HepG2 (cell line): ENCODE measurements around the gene PAQR6. TPM values are rescaled to one million over a fixed set of nuclear protein-coding genes. Genes with fewer than 3 reads are reported as not detected.

ENCODE experiments used
- ATAC-seq: fragments of 200-7000 bp; cut with Tn5 transposase; 3 replicates; pipeline ENCODE4 v1.9.1; 2020; ENCODE audit warnings: mild to moderate bottlenecking, moderate library complexity
- Bru-seq: library from RNA; stranded (reverse); fragments of 400-500 nt; gene quantifications from one replicate; lab custom pipeline; 2021; lab: Mats Ljungman, UMichigan
- BruChase-seq, 2 experiments: library from RNA; stranded (reverse); fragments of 400-500 nt; gene quantifications; one replicate each; lab custom pipeline; 2021; lab: Mats Ljungman, UMichigan
- BruUV-seq: library from RNA; stranded (reverse); fragments of 400-500 nt; replicated peaks from 2 replicates; lab custom pipeline; 2021; lab: Mats Ljungman, UMichigan
- CTCF ChIA-PET: fragments of 300-600 bp; formaldehyde crosslinking; extraction: SDS; loops from one replicate; lab custom pipeline; 2021; ENCODE audit warnings: low total read pairs, inconsistent platforms, low intra/inter-chr PET ratio; lab: Yijun Ruan, JAX
- POLR2A ChIA-PET: fragments of 350-600 bp; sonication (Branson Sonifier 250); formaldehyde crosslinking; loops from one replicate; lab custom pipeline; 2020; ENCODE audit warnings: antibody characterized with exemption, inconsistent platforms; lab: Yijun Ruan, JAX
- DNase-seq: peaks from one replicate; pipeline ENCODE4 v3.0.0-alpha.2; 2015; ENCODE audit warnings: low spot score
- FAIRE-seq: peaks from 3 replicates; lab custom pipeline; 2011; peaks lifted over from hg19 to GRCh38; lab: Jason Lieb, UNC
- H2AFZ ChIP-seq: one replicate; pipeline ENCODE4 v1.6.1; 2011; ENCODE audit warnings: low read length, inconsistent platforms
- H3K27ac ChIP-seq: fragments of 300-600 bp; 3 replicates; pipeline ENCODE4 v1.8.0; 2011; ENCODE audit warnings: mixed run types, mild to moderate bottlenecking, mixed read lengths, low read length, inconsistent platforms; ENCODE audit not compliant: insufficient read depth; ENCODE audit errors: extremely low read length
- H3K27me3 ChIP-seq, 2 experiments: fragments of 200-600 bp in 1 of 2; 2 replicates in 1 of 2; 3 replicates in 1 of 2; pipeline versions ENCODE4 v1.6.0 to v1.8.0; 2011; ENCODE audit warnings: low read length in 2 of 2, mild to moderate bottlenecking in 2 of 2, moderate library complexity in 2 of 2, inconsistent platforms in 1 of 2; ENCODE audit not compliant: insufficient read depth in 2 of 2, control insufficient read depth in 1 of 2
- H3K36me3 ChIP-seq, 2 experiments: fragments of 200-600 bp in 1 of 2; replicated peaks in 1 of 2; 2 replicates in 1 of 2; 3 replicates in 1 of 2; pipeline versions ENCODE4 v1.5.1 to v1.8.0; 2011; ENCODE audit warnings: low read length in 2 of 2, inconsistent platforms in 1 of 2; ENCODE audit not compliant: insufficient read depth in 2 of 2, control insufficient read depth in 1 of 2
- H3K4me1 ChIP-seq: 2 replicates; pipeline ENCODE4 v1.5.1; 2012; ENCODE audit warnings: low read length, inconsistent platforms; ENCODE audit not compliant: insufficient read depth
- H3K4me2 ChIP-seq: 2 replicates; pipeline ENCODE4 v1.6.0; 2011; ENCODE audit warnings: low read depth, low read length, inconsistent platforms
- H3K4me3 ChIP-seq, 3 experiments: fragments of 200-600 bp in 1 of 3; sonication (generic), shearing (Covaris generic) in 1 of 3; replicated peaks in 1 of 3; 2 replicates each; pipeline ENCODE4 v1.5.1; 2011 to 2016; ENCODE audit warnings: low read length in 3 of 3, inconsistent platforms in 2 of 3, low read depth in 2 of 3, mild to moderate bottlenecking in 2 of 3, control low read depth in 1 of 3, mixed read lengths in 1 of 3; ENCODE audit not compliant: insufficient read depth in 1 of 3
- H3K79me2 ChIP-seq: one replicate; pipeline ENCODE4 v1.6.1; 2011; ENCODE audit warnings: low read length, inconsistent platforms; ENCODE audit not compliant: insufficient read depth
- H3K9ac ChIP-seq: 2 replicates; pipeline ENCODE4 v1.6.0; 2011; ENCODE audit warnings: mild to moderate bottlenecking, low read depth, low read length, inconsistent platforms; ENCODE audit not compliant: insufficient read depth
- H3K9me3 ChIP-seq: 2 replicates; pipeline ENCODE4 v1.5.1; 2012; ENCODE audit warnings: mild to moderate bottlenecking, low read length
- H4K20me1 ChIP-seq: 2 replicates; pipeline ENCODE4 v1.6.0; 2011; ENCODE audit warnings: inconsistent platforms, mild to moderate bottlenecking, low read length, moderate library complexity; ENCODE audit not compliant: insufficient read depth
- ATF7-NPFF ChIP-seq: sonication (generic); formaldehyde crosslinking; IDR thresholded peaks from 2 replicates; pipeline ENCODE4 v1.8.1; 2023; ENCODE audit warnings: mild to moderate bottlenecking, low read depth, missing genetic modification reagents, moderate library complexity
- KDM2A ChIP-seq: sonication (generic); formaldehyde crosslinking; IDR thresholded peaks from 2 replicates; pipeline ENCODE4 v1.4.0; 2020; ENCODE audit warnings: low read depth, missing genetic modification reagents, borderline replicate concordance
- NAIF1 ChIP-seq: sonication (generic); formaldehyde crosslinking; IDR thresholded peaks from 2 replicates; pipeline ENCODE4 v1.5.0; 2020; ENCODE audit warnings: mild to moderate bottlenecking, missing genetic modification reagents, borderline replicate concordance
- POLR2G ChIP-seq: fragments of 200-400 bp; formaldehyde crosslinking; IDR thresholded peaks from 2 replicates; pipeline ENCODE4 v1.6.1; 2018; ENCODE audit warnings: mild to moderate bottlenecking, low read depth, low read length, moderate library complexity
- TCF7L2 ChIP-seq: IDR thresholded peaks from 2 replicates; pipeline ENCODE4 v1.6.1; 2011; ENCODE audit warnings: mild to moderate bottlenecking, low read depth, low read length, moderate library complexity
- ZFY ChIP-seq: sonication (generic); formaldehyde crosslinking; IDR thresholded peaks from 2 replicates; pipeline ENCODE4 v1.4.0; 2020; ENCODE audit warnings: missing genetic modification reagents
- ZNF205 ChIP-seq: IDR thresholded peaks from 2 replicates; pipeline ENCODE4 v1.6.1; 2018; ENCODE audit warnings: missing biosample characterization, missing genetic modification reagents
- WGBS: methylation state at CpG from one replicate; pipeline ENCODE4 v1.1.6; 2017; ENCODE audit warnings: low lambda C conversion rate; 5-methylcytosine and 5-hydroxymethylcytosine counted together
- in situ Hi-C: cut with HindIII; loops from 2 replicates; pipeline ENCODE4 v1.10.0; 2017; ENCODE audit warnings: low pct_unique_long_range_greater_than_20kb; ENCODE audit not compliant: extremely low pct_ligation_motif_present
- intact Hi-C: fragments of 100-400 bp; cut with micrococcal nuclease; formaldehyde crosslinking; loops from one replicate; pipeline ENCODE4 v1.10.0; 2022; ENCODE audit not compliant: unreplicated experiment
- long read RNA-seq, 2 experiments: library from RNA in 1 of 2; library from polyadenylated mRNA in 1 of 2; stranded (forward) in 1 of 2; unstranded in 1 of 2; transcript quantifications; one replicate each; pipeline ENCODE4 v2.0.0, GENCODE V29; 2019 to 2022
- polyA minus RNA-seq, 3 experiments: library from RNA; depleted of rRNA, polyadenylated mRNA; stranded (reverse); fragments of >200 nt; gene quantifications; 2 replicates each; pipeline ENCODE4 v1.2.3, GENCODE V29; 2011; ENCODE audit warnings: low replicate concordance in 1 of 3
- polyA plus RNA-seq, 8 experiments: library from polyadenylated mRNA; depleted of rRNA in 3 of 8; stranded (reverse) in 7 of 8; unstranded in 1 of 8; fragments of >200 nt; fragmentation: Illumina TruSeq in 4 of 8; extraction: Trizol in 4 of 8; gene quantifications; 2 replicates each; pipeline versions ENCODE4 v1.2.1 to v1.2.3, GENCODE V29; 2011 to 2016; ENCODE audit warnings: low read depth in 4 of 8, missing spikeins in 1 of 8, mixed read lengths in 1 of 8; ENCODE audit not compliant: insufficient read depth in 1 of 8
- total RNA-seq, 5 experiments: library from RNA; depleted of rRNA; stranded (reverse); fragments of >200 nt; fragmentation: Illumina TruSeq; extraction: Trizol; gene quantifications; 2 replicates each; pipeline ENCODE4 v1.2.3, GENCODE V29; 2016; ENCODE audit warnings: low read depth in 1 of 5
- TF ChIP-seq, protein P1 (sequence below): sonication (generic); formaldehyde crosslinking; IDR thresholded peaks from 2 replicates; pipeline ENCODE4 v1.4.0; 2020; ENCODE audit warnings: mild to moderate bottlenecking, missing genetic modification reagents

Gene PAQR6, protein sequence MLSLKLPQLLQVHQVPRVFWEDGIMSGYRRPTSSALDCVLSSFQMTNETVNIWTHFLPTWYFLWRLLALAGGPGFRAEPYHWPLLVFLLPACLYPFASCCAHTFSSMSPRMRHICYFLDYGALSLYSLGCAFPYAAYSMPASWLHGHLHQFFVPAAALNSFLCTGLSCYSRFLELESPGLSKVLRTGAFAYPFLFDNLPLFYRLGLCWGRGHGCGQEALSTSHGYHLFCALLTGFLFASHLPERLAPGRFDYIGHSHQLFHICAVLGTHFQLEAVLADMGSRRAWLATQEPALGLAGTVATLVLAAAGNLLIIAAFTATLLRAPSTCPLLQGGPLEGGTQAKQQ
- 0.14 and 0.82 TPM in 2 replicates for total RNA-seq (2016; rRNA removed; fragmentation: Illumina TruSeq; extraction: Trizol)
- 0.26 TPM in 1 of 2 replicates, not detected in the other for total RNA-seq (2016; cell fraction: cytosol; rRNA removed; fragmentation: Illumina TruSeq; extraction: Trizol; ENCODE audit: low read depth)
- 0.10 and 0.71 TPM in 2 replicates for total RNA-seq (2016; cell fraction: insoluble cytoplasmic fraction; rRNA removed; fragmentation: Illumina TruSeq; extraction: Trizol)
- total RNA-seq (2016; cell fraction: membrane; rRNA removed; fragmentation: Illumina TruSeq; extraction: Trizol): 0.34 and 0.43 TPM in 2 replicates
- total RNA-seq (2016; cell fraction: nucleus; rRNA removed; fragmentation: Illumina TruSeq; extraction: Trizol): 1.0 and 1.1 TPM in 2 replicates
- polyA plus RNA-seq (2011; rRNA removed): 1.4 and 2.0 TPM in 2 replicates
- polyA plus RNA-seq (2011; cell fraction: cytosol; rRNA removed): 0.21 and 0.47 TPM in 2 replicates
- 25.1 and 43.0 TPM in 2 replicates for polyA plus RNA-seq (2011; cell fraction: nucleus; rRNA removed)
- polyA plus RNA-seq (2012): 2.4 and 4.5 TPM in 2 replicates
- polyA plus RNA-seq (2016; cell fraction: cytosol; fragmentation: Illumina TruSeq; extraction: Trizol; ENCODE audit: low read depth): 0.09 and 0.17 TPM in 2 replicates
- polyA plus RNA-seq (2016; cell fraction: insoluble cytoplasmic fraction; fragmentation: Illumina TruSeq; extraction: Trizol; ENCODE audit: low read depth): 0.32 and 0.57 TPM in 2 replicates
- polyA plus RNA-seq (2016; cell fraction: membrane; fragmentation: Illumina TruSeq; extraction: Trizol; ENCODE audit: low read depth): 0.24 and 0.26 TPM in 2 replicates
- 3.7 and 4.1 TPM in 2 replicates for polyA plus RNA-seq (2016; cell fraction: nucleus; fragmentation: Illumina TruSeq; extraction: Trizol; ENCODE audit: insufficient read depth, low read depth)
- polyA minus RNA-seq (2011; rRNA and poly(A)+ RNA removed; ENCODE audit: low replicate concordance): 0.98 and 1.0 TPM in 2 replicates
- 0.59 and 1.9 TPM in 2 replicates for polyA minus RNA-seq (2011; cell fraction: cytosol; rRNA and poly(A)+ RNA removed)
- polyA minus RNA-seq (2011; cell fraction: nucleus; rRNA and poly(A)+ RNA removed): 1.9 and 2.4 TPM in 2 replicates
- percentile 52 among the genes with signal in this experiment for Bru-seq, nascent RNA
- percentile 65 among the genes with signal in this experiment for BruChase-seq, experiment 1, labeled RNA remaining after a 6-hour chase
- percentile 62 among the genes with signal in this experiment for BruChase-seq, experiment 2, labeled RNA remaining after a 2-hour chase
- long read RNA-seq, experiment 1, partial matches to known transcripts: 0 of 1 reads
- long read RNA-seq, experiment 1, other reads (novel, unspliced or antisense): 1 of 1 reads
- long read RNA-seq, experiment 2, partial matches to known transcripts: 1 of 1 reads
- long read RNA-seq, experiment 2, other reads (novel, unspliced or antisense): 0 of 1 reads

GRCh38 chr1:156247460-156248322 lies at the start of gene PAQR6:
PAQR6 (minus strand) TSS chr1:156248056; CDS start chr1:156246731, 1,325 bp downstream.
- DNase-seq (peak; percentile 53), FAIRE-seq (no peak), ATAC-seq (peak; percentile 68)
- Histone ChIP-seq H3K36me3 (peaks cover 17 to 33% of the 10 kb centered on the region in 2 experiments; a peak in 4 of 5 replicates), H3K4me3 (no peak within 1 kb of the TSS), H3K27me3 (no peaks in the 10 kb centered on the region), H4K20me1 (no peaks in the 10 kb centered on the region), H3K4me1 (peaks cover 34% of the 10 kb centered on the region), H3K4me2 (peak within 1 kb of the TSS; percentile 27; the same call in 1 of the 2 replicates), H3K27ac (peak within 1 kb of the TSS; percentile 58), H3K9me3 (no peaks in the 10 kb centered on the region), H3K9ac (no peak within 1 kb of the TSS), H3K79me2 (no peaks in the 10 kb centered on the region), H2AFZ (no peak within 1 kb of the TSS)
- POLR2A ChIA-PET: interaction anchor here (0.6 to 2.4 kb wide), 7 partner anchors 10 to 139 kb away, joined by 3 to 9 read pairs (median 4); partner anchors contain the start of genes PMF1 and SMG5
- in situ Hi-C loops: no loop called here
- 62% methylated on average over 5 of the region's 16 CpGs for WGBS
- intact Hi-C loops: no loop called here
- BruUV-seq: no TSS peak
- CTCF ChIA-PET: no interaction called here
- TF ChIP-seq POLR2G: peak; percentile 29
- peak; percentile 26; the same call in 1 of the 2 replicates for TF ChIP-seq ZFY
- no peak for TF ChIP-seq NAIF1 (CRISPR knock-in tag)
- TF ChIP-seq ATF7-NPFF (CRISPR knock-in tag): 0 out of 2 replicates have a peak, but pooled peaks have one; percentile 21
- TF ChIP-seq, protein P1, sequence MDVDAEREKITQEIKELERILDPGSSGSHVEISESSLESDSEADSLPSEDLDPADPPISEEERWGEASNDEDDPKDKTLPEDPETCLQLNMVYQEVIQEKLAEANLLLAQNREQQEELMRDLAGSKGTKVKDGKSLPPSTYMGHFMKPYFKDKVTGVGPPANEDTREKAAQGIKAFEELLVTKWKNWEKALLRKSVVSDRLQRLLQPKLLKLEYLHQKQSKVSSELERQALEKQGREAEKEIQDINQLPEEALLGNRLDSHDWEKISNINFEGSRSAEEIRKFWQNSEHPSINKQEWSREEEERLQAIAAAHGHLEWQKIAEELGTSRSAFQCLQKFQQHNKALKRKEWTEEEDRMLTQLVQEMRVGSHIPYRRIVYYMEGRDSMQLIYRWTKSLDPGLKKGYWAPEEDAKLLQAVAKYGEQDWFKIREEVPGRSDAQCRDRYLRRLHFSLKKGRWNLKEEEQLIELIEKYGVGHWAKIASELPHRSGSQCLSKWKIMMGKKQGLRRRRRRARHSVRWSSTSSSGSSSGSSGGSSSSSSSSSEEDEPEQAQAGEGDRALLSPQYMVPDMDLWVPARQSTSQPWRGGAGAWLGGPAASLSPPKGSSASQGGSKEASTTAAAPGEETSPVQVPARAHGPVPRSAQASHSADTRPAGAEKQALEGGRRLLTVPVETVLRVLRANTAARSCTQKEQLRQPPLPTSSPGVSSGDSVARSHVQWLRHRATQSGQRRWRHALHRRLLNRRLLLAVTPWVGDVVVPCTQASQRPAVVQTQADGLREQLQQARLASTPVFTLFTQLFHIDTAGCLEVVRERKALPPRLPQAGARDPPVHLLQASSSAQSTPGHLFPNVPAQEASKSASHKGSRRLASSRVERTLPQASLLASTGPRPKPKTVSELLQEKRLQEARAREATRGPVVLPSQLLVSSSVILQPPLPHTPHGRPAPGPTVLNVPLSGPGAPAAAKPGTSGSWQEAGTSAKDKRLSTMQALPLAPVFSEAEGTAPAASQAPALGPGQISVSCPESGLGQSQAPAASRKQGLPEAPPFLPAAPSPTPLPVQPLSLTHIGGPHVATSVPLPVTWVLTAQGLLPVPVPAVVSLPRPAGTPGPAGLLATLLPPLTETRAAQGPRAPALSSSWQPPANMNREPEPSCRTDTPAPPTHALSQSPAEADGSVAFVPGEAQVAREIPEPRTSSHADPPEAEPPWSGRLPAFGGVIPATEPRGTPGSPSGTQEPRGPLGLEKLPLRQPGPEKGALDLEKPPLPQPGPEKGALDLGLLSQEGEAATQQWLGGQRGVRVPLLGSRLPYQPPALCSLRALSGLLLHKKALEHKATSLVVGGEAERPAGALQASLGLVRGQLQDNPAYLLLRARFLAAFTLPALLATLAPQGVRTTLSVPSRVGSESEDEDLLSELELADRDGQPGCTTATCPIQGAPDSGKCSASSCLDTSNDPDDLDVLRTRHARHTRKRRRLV (CRISPR knock-in tag): 0 out of 2 replicates have a peak, but pooled peaks have one; percentile 31
- TF ChIP-seq ZNF205 (CRISPR knock-in tag): no peak
- TF ChIP-seq KDM2A (CRISPR knock-in tag): 0 out of 2 replicates have a peak, but pooled peaks have one; percentile 23
- TF ChIP-seq TCF7L2: no peak
